Left lung (tissue), 10 donors: ENCODE measurements around the gene ABLIM2. TPM values are rescaled to one million over a fixed set of nuclear protein-coding genes. Genes with fewer than 3 reads are reported as not detected.

Experiments
- ATAC-seq: fragments of 200-7000 bp; cut with Tn5 transposase; one replicate; pipeline ENCODE4 v1.9.1; 2020; ENCODE audit warnings: moderate library complexity
- DNase-seq, 4 donors: peaks; one replicate each; pipeline ENCODE4 v3.0.0-alpha.2; 2013 to 2020
- H3K27ac ChIP-seq, 2 donors: fragments of 200-600 bp; sonication (generic) in 1 of 2; one replicate each; pipeline versions ENCODE4 v1.5.0 to v1.8.0; 2020 to 2021
- H3K27me3 ChIP-seq, 2 donors: fragments of 200-600 bp; sonication (generic) in 1 of 2; one replicate each; pipeline versions ENCODE4 v1.5.0 to v1.8.0; 2020 to 2021
- H3K36me3 ChIP-seq, 2 donors: fragments of 200-600 bp; sonication (generic) in 1 of 2; one replicate each; pipeline versions ENCODE4 v1.5.0 to v1.8.0; 2020 to 2021
- H3K4me1 ChIP-seq, 2 donors: fragments of 200-600 bp; one replicate each; pipeline ENCODE4 v1.8.0; 2021
- H3K4me3 ChIP-seq, 2 donors: fragments of 200-600 bp; sonication (generic) in 1 of 2; one replicate each; pipeline versions ENCODE4 v1.5.0 to v1.8.0; 2020 to 2021; ENCODE audit warnings: mild to moderate bottlenecking in 1 of 2
- H3K9me3 ChIP-seq, 2 donors: fragments of 200-600 bp; sonication (generic) in 1 of 2; one replicate each; pipeline versions ENCODE4 v1.5.0 to v1.8.0; 2020 to 2021
- CTCF ChIP-seq, 2 donors: fragments of 200-600 bp; sonication (generic) in 1 of 2; IDR thresholded peaks; one replicate each; pipeline versions ENCODE4 v1.5.0 to v1.8.0; 2021; ENCODE audit warnings: antibody characterized with exemption in 2 of 2
- intact Hi-C, 2 donors: fragments of 100-400 bp; cut with DNase I; formaldehyde crosslinking; loops; one replicate each; pipeline versions ENCODE4 v1.11.2 to v1.14.2; 2022
- polyA plus RNA-seq, 6 donors: library from polyadenylated mRNA; unstranded; fragments of 120-200 nt; gene quantifications; one replicate each; pipeline ENCODE4 v1.2.1, GENCODE V29; 2013; ENCODE audit not compliant: insufficient read length in 6 of 6
- total RNA-seq, 2 donors: library from RNA; stranded (reverse); fragmentation: NEBNext Ultra II Directional; extraction: Animal tissue kit (Norgen Biotek cat#: 25700); gene quantifications; one replicate each; pipeline ENCODE4 v1.2.1, GENCODE V29; 2021
- donor health status: DM: no; HTN: yes; CAD: no.
- donor health status: DM: no; HTN: no; CAD: no.

Gene ABLIM2
- total and polyA plus RNA-seq, 8 donors: 5.7 to 10.2 (median 7.0) TPM

DNA sequence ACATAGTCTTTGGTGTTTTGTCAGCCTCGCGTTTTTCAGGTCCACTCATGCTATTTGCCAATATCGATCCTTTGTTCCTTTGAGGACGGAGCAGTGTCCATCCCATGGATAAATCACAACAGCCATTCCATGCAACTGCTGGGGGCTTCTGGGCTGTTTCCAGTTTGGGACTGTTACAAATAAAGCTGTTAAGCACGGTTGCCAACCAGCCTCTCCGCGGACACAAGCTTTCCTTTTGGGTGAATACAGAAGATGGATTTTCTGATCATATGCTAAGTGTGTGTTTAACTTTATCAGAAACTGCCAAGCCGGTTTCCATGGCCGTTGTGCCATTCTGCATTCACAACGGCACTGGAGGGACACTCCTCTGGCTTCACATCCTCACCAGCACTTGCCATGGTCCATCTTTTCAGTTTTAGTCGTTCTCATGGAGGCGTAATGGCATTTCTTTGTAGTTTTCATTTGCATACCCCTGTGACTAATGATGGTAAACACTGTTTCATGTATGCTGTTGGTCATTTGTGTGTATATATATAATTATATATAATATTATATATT is 67.8 kb downstream of the ABLIM2 start:
- Histone ChIP-seq H3K4me3 (no peak overlapping the region), H3K27me3 (no peaks in the 10 kb centered on the region), H3K4me1 (no peaks in the 10 kb centered on the region), H3K9me3 (peaks cover 0 to 18% of the 10 kb centered on the region in 2 donors), H3K27ac (no peak overlapping the region), H3K36me3 (no peaks in the 10 kb centered on the region)
- ATAC-seq (no peak), DNase-seq (peak in 1 of 4 donors; percentile 6)
- intact Hi-C loops: no loop called here
- TF ChIP-seq CTCF (IDR thresholded peaks at IDR 0.05): no peak

- Histone ChIP-seq H3K9me3 (peaks cover 0 to 18% of the 10 kb centered on the region in 2 donors), H3K4me1 (no peaks in the 10 kb centered on the region), H3K27ac (no peak overlapping the region), H3K4me3 (no peak overlapping the region), H3K27me3 (no peaks in the 10 kb centered on the region), H3K36me3 (no peaks in the 10 kb centered on the region)
- ATAC-seq (peak; percentile 52), DNase-seq (peak in 2 of 4 donors; percentile 1 to 35)
- intact Hi-C loops: no loop called here
- no peak for TF ChIP-seq CTCF (IDR thresholded peaks at IDR 0.05)
These were observed 68.3 kb downstream of the ABLIM2 start for GRCh38 chr4:8090312-8090711.

DNA sequence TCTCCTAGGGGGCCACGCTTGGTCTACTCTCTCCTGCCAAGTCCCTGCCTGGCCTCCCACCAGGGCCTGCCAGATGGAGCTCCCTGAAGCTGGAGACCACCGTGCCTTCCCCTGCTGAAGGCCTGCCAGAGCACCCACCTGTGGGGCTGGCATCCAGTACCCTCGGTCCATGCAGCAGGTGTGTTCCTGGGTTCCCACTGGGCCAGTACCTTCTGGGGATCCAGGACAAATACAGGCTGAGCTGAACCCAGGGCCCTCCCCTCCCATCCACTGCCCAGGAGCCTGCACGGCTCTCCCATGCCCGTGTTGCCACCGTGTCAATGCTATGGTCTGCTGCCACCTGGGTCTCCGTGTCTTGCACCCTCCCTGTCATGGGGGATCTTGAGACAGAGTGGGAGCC is 68.8 kb downstream of the ABLIM2 start:
- intact Hi-C loops: no loop called here
- Histone ChIP-seq H3K9me3 (peaks cover 0 to 18% of the 10 kb centered on the region in 2 donors), H3K27me3 (no peaks in the 10 kb centered on the region), H3K36me3 (no peaks in the 10 kb centered on the region), H3K4me3 (no peak overlapping the region), H3K4me1 (no peaks in the 10 kb centered on the region), H3K27ac (no peak overlapping the region)
- TF ChIP-seq CTCF (IDR thresholded peaks at IDR 0.05): no peak
- ATAC-seq (no peak), DNase-seq (peak in 1 of 4 donors; percentile 64)

GRCh38 chr4:8088966-8089491 is 69.6 kb downstream of the ABLIM2 start:
- TF ChIP-seq CTCF (IDR thresholded peaks at IDR 0.05): no peak
- peak in 1 of 4 donors; percentile 41 for DNase-seq
- no peaks in the 10 kb centered on the region for H3K27me3 ChIP-seq
- H3K27ac ChIP-seq: no peak overlapping the region
- no peaks in the 10 kb centered on the region for H3K4me1 ChIP-seq
- no peaks in the 10 kb centered on the region for H3K36me3 ChIP-seq
- peaks cover 0 to 11% of the 10 kb centered on the region in 2 donors for H3K9me3 ChIP-seq
- H3K4me3 ChIP-seq: no peak overlapping the region
- intact Hi-C loops: no loop called here
- no peak for ATAC-seq

DNA sequence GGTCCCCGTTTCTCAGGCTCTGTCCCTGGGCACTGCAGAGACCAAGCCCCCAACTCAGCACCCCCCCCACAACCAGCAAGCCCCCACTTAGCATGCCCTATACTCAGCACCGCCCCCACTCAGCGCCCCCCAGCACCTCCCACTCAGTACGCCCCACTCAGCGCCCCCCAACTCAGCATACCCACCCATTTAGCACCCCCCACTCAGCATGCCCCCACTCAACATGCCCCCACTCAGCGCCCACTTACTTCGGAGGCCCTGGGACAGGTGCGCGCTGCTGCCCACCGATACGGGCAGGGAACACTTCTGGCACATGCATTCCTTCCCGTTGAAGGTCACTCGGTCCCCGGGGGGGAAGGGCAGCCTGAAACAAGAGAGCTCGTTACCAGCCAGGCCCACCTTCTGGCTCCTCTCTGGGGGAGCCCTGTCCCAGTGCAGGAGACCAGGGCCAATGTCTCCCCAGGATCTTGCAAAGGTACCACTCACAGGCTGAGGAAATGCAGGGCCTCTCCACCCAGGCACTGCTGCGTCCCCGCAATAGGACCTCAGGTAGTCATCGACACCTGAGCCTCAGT is 70.6 kb downstream of the ABLIM2 start:
- H3K27ac ChIP-seq: no peak overlapping the region
- peaks cover 0 to 1% of the 10 kb centered on the region in 2 donors for H3K9me3 ChIP-seq
- H3K4me3 ChIP-seq: no peak overlapping the region
- ATAC-seq (no peak), DNase-seq (peak in 1 of 4 donors; percentile 60)
- H3K27me3 ChIP-seq: no peaks in the 10 kb centered on the region
- no peaks in the 10 kb centered on the region for H3K4me1 ChIP-seq
- no peak for TF ChIP-seq CTCF (IDR thresholded peaks at IDR 0.05)
- intact Hi-C loops: no loop called here
- no peaks in the 10 kb centered on the region for H3K36me3 ChIP-seq
